Body of pancreas (tissue), 4 donors: ENCODE data around the gene OR51T1.

Experiments used
- POLR2A ChIP-seq, 3 donors: fragments of 450-650 bp; IDR thresholded peaks; one replicate each; pipeline ENCODE4 v1.6.1; 2016; ENCODE audit warnings: antibody characterized with exemption in 3 of 3, mild to moderate bottlenecking in 2 of 3
- TF ChIP-seq, protein P1 (sequence below), 7 experiments: fragments of 450-650 bp in 4 of 7; fragments of 200-600 bp in 3 of 7; sonication (generic) in 3 of 7; IDR thresholded peaks; one replicate each; pipeline ENCODE4 v1.5.1; 2016 to 2019; ENCODE audit warnings: antibody characterized with exemption in 7 of 7

DNA sequence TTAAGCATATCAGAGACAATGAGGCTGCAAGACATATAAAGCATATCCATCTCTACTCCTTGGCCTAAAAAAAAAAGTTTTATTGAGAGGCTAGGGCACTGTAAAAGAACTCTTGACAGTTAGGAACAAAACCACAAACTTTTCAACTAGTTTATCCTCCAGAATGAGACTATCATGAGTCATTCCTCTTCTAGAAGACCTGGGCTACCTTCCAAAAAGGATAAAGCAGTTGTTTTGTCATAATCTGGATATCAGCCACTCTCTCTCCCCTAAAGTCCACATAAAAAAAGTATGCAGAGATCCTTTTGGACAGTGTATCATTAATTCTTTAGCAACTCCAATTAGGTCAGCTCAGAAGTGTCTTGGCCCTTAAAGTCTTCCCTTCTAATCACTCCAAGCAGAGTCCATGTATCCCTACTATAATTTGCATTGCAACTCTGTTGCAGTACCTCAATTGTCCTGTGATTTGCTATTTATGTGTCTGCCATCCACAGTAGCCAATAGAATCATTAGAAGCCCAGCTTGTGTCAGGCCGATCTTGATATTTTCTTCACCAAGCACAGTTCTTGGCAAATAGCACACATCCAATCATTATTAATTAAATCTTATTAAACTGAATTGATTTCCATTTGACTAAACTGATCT lies 10.4 kb downstream of the OR51T1 start:
- TF ChIP-seq, protein P1, sequence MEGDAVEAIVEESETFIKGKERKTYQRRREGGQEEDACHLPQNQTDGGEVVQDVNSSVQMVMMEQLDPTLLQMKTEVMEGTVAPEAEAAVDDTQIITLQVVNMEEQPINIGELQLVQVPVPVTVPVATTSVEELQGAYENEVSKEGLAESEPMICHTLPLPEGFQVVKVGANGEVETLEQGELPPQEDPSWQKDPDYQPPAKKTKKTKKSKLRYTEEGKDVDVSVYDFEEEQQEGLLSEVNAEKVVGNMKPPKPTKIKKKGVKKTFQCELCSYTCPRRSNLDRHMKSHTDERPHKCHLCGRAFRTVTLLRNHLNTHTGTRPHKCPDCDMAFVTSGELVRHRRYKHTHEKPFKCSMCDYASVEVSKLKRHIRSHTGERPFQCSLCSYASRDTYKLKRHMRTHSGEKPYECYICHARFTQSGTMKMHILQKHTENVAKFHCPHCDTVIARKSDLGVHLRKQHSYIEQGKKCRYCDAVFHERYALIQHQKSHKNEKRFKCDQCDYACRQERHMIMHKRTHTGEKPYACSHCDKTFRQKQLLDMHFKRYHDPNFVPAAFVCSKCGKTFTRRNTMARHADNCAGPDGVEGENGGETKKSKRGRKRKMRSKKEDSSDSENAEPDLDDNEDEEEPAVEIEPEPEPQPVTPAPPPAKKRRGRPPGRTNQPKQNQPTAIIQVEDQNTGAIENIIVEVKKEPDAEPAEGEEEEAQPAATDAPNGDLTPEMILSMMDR (IDR thresholded peaks at IDR 0.05): no peak
- TF ChIP-seq POLR2A (IDR thresholded peaks at IDR 0.05): no peak
